ENCODE results near the gene GIN1.
"Not testable (repeated sequence)": the region's sequence is repeated elsewhere in the genome, so short reads cannot be mapped to it uniquely, and the experiment has no call there.

GIN1 gene

GRCh38 chr5:103119765-103120606, at the start of gene GIN1, which contains the start of gene PPIP5K2:
TSS of gene GIN1 (minus strand) at chr5:103120138. CDS start at chr5:103108707, 11,431 bp downstream.
TSS of gene PPIP5K2 (plus strand) at chr5:103120301. CDS start at chr5:103129590, 9,289 bp downstream.
- FAIRE-seq = peak; percentile 96

- FAIRE-seq = no peak
Measured at GRCh38 chr5:103166706-103167105, 46.8 kb upstream of the GIN1 start.

DNA sequence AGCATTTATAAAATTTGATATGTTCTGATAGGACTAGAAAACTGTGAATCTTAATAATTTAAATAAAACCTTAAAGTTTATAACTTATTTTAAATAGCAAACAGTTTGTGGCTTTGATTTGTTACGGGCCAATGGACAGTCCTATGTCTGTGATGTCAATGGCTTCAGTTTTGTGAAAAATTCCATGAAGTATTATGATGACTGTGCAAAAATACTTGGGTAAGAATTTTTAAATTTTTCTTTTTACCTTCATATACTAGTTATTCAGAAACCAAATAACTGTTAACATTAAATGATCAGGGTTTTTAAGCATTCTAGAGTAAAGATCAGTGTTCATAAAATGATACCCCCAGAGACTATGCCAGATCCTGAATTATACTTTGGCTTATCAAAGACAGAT, 31.2 kb upstream of the GIN1 start:
- no peak for FAIRE-seq

DNA sequence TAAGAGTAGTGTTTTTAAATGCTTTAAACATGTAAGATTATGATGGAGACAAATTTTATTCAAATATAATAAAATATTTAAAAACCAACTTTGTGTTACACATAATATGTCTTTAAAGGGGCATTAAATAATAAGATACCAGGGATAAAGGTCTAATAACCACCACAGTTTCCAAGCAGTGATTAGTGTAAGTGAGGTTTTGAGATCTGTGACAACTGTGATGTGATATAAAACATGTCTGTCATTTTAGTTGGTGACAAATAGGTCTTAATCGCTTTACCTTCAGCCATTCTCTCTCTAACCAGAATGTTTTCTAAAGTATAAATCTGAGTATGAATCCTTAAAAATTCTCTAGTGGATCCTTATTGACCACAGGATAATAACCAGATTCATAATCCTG, 28.3 kb upstream of the GIN1 start:
- FAIRE-seq = no peak

- FAIRE-seq = no peak
Measured at GRCh38 chr5:103145196-103145595, 25.3 kb upstream of the GIN1 start.

DNA sequence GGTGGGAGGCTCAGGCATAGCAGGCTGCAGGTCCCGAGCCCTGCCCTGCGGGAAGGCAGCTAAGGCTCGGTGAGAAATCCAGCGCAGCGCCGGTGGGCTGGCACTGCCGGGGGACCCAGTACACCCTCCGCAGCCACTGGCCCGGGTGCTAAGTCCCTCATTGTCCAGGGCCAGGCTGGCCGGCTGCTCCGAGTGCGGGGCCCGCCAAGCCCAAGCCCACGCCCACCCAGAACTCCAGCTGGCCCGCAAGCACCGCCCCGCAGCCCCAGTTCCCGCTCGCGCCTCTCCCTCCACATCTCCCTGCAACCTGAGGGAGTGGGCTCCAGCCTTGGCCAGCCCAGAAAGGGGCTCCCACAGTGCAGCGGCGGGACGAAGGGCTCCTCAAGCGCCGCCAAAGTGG, 22.2 kb upstream of the GIN1 start:
- FAIRE-seq = not testable (repeated sequence)

- peak; percentile 73 for FAIRE-seq
Measured at GRCh38 chr5:103139264-103139865, 19.4 kb upstream of the GIN1 start.

DNA sequence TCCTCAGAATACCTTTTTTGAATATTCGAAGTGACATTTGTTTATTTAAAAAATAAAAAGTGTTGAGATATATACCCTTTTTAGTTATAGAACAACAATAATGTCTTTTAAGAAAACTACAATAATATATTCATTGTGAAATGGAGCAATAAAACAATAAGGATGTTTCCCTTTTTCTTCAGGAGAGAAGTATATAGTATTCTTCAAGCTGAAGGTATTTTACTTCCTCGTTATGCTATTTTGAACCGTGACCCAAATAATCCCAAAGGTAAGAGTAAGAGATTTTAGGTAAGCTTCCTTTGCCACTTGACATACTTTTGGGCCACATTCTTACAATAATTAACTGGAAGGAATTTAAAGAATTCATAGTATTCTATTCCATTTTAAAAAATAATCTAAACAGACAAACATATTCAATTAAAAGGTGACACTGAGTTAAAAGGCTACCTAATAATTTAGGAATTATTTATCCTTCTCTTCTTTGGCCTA, 18.3 kb upstream of the GIN1 start:
- FAIRE-seq = no peak

DNA sequence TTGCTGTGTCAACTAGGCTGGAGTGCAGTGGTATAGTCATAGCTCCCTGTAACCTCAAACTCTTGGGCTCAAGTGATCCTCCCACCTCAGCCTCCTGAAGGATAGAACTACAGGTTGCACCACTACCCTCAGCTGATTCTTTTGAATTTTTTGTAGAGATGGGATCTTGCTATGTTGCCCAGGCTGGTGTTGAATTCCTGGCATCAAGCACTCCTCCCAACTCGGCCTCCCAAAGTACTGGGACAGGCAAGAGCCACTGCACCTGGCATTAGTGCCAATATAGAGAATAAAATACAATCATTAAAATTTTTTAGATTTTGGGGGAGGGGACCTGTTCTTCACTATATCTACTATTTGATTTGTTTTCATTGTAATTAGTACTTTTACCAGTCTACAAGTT, 15.5 kb upstream of the GIN1 start:
- FAIRE-seq = no peak

DNA sequence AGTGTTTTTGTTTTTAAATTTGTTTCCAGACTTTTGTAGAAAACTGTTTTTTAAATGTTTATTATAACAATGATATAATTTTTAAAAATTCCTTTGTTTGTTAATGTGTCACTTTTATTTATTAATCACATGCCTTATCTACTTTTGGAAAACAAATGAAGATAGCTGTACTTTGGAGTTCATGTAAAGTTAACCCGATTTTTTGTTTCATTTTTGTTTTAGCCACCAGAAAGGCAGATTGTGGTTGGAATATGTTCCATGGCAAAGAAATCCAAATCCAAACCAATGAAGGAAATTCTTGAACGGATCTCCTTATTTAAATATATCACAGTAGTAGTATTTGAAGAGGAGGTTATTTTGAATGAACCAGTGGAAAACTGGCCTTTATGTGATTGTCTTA, 13.3 kb upstream of the GIN1 start:
- FAIRE-seq = no peak

- FAIRE-seq = no peak
Measured at GRCh38 chr5:103132684-103133083, 12.7 kb upstream of the GIN1 start.

DNA sequence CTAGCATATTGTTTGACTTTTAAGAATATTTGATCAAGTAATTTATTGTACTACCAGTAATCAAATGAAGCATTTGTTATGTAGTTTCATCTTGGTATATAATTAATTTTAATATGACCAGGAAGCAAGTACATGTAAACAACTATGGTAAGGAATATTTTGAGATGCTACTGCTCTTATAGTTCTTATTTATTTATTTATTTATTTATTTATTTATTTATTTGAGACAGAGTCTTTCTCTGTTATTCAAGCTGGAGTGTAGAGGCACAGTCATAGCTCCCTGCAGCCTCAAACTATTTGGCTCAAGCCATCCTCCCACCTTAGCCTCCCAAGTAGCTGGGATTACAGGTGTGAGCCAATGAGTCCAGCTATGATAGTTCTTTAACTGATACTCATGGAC, 8.3 kb upstream of the GIN1 start:
- FAIRE-seq = no peak

GRCh38 chr5:103127292-103127817, 7.4 kb upstream of the GIN1 start:
- FAIRE-seq = no peak

DNA sequence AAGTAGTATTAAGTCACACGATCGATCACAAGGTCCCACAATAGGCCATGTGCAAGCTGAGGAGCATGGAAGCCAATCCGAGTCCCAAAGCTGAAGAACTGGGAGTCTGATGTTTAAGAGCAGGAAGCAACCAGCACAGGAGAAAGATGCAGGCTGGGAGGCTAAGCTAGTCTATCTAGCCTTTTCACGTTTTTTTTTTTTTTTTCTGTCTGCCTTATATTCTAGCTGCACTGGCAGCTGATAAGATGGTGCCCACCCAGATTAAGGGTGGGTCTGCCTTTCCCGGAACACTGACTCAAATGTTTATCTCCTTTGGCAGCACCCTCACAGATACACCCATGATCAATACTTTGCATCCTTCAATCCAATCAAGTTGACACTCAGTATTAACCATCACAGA, 6.6 kb upstream of the GIN1 start:
- FAIRE-seq = no peak

GRCh38 chr5:103122242-103122641, 2.3 kb upstream of the GIN1 start:
- FAIRE-seq = no peak

DNA sequence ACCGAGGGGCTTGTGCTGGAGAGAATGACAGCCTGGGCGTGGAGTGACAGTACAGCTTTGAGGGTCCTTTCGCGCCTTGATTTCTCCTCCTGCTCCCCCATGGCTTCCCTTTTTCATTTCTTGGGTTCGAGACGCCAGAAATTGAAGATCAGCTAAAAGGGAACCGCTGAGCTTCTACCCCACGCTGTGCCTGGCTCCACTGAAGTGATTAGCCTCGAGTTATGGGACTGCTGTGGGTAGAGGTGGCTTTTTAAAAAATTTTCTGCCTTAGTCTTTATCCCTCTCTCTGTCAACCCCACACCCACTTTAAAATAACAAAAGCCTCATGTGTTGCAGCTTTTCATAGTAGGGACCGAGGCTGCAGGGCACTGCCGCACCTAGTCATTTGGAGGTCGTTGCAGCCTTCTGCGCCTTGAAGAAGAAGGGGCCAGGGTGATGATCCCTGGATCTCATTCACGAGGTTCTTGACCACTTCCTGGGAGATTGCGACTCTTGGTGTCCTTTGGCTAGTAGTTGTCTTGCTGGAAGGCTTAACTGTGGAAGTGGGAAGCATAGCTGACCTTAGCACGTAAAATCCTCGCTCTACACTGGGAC, 766 bp upstream of the GIN1 start:
- no peak for FAIRE-seq

GRCh38 chr5:103119070-103119764, 721 bp downstream of the GIN1 start:
- FAIRE-seq = no peak

GRCh38 chr5:103117471-103117991, 2.4 kb downstream of the GIN1 start:
- FAIRE-seq = no peak

GRCh38 chr5:103114440-103114839, 5.5 kb downstream of the GIN1 start:
- no peak for FAIRE-seq

DNA sequence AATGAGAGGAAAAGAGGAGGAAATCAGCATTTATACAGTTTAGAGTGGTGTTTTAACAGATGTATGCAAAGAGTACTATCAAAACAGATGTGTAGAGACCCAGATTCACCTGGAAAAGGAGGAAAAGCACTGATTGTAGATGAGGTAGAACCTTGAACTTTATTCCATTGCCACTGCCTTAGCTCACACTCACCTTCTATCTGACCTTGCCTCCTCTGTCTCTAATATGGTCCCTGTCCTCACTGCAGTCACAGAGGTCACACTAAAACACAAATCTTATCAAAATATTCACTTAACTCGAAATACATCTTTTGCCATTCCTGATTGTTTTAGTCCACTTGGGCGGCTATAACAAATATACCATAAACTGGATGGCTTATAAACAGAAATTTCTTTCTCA, 7.0 kb downstream of the GIN1 start:
- no peak for FAIRE-seq

- no peak for FAIRE-seq
Measured at GRCh38 chr5:103111468-103111867, 8.5 kb downstream of the GIN1 start.

DNA sequence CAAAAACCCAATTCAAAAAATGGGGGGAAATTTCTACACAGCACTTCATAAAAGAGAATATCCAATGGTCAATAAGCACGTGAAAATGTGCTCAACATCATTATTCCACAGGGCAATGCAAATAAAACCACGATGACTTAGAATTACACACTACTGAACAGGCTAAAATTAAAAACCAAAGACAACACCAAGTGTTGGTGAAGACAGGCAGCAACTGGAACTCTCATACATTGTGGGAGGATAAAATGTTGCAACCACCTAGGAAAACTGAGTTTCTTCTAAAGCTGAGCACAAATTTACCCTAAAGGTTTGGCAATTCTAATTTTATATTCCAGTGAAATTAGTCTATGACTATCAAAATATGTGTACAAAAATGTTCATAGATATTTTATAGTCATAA, 9.5 kb downstream of the GIN1 start:
- FAIRE-seq = no peak

DNA sequence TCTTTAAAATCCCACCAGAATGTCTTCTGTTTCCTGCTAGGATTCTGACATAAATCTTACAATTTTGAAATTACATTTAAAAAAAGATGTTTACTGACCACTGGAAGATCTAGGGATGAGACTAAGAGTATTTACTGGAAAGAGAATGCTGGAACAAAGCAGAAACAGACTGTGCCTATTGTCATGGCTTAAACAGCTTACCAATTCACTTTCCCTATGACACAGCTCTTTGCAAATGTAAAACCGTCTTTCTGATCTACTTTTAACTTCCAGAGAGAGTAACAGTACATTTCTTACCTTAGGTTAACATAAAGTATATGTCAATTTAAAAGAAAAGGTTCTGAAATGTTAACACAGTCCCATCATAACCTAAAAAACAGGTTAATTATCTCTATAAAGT, 10.7 kb downstream of the GIN1 start:
- FAIRE-seq = no peak

All from TTC549 (cell line).